B cell (primary cell): ENCODE results near the gene FLYWCH2. TPM values are rescaled to one million over a fixed set of nuclear protein-coding genes. Genes with fewer than 3 reads are reported as not detected.

Experiments used
- ATAC-seq: fragments of 200-7000 bp; cut with Tn5 transposase; one replicate; pipeline ENCODE4 v1.10.0; 2021; ENCODE audit warnings: low read depth, mild to moderate bottlenecking, moderate number of reproducible peaks, moderate library complexity
- CTCF ChIA-PET: fragments of 350-600 bp; sonication (Branson Sonifier 250); formaldehyde crosslinking; loops from one replicate; lab custom pipeline; 2021; ENCODE audit warnings: antibody characterized with exemption, inconsistent platforms; lab: Charles Lee
- POLR2A ChIA-PET: fragments of 350-600 bp; sonication (Branson Sonifier 250); formaldehyde crosslinking; loops from one replicate; lab custom pipeline; 2021; ENCODE audit warnings: antibody characterized with exemption; lab: Charles Lee
- DNase-seq: peaks from one replicate; pipeline ENCODE4 v3.0.0; 2013
- H2AFZ ChIP-seq: 2 replicates; pipeline ENCODE4 v1.6.1; 2012; ENCODE audit warnings: mild to moderate bottlenecking, low read depth, low read length; ENCODE audit not compliant: insufficient read depth, poor library complexity, severe bottlenecking
- H3K27ac ChIP-seq, 2 donors: 1 replicate in 1 of 2; 2 replicates in 1 of 2; pipeline ENCODE4 v1.5.1; 2012 to 2013; ENCODE audit warnings: low read length in 2 of 2, mild to moderate bottlenecking in 2 of 2, moderate library complexity in 1 of 2
- H3K27me3 ChIP-seq, 4 experiments: fragments of 200-600 bp in 1 of 4; sonication (generic) in 1 of 4; replicated peaks in 1 of 4; 1 replicate in 2 of 4; 2 replicates in 2 of 4; pipeline versions ENCODE4 v1.6.1 to v1.7.0; 2013 to 2016; ENCODE audit warnings: low read length in 3 of 4, mild to moderate bottlenecking in 2 of 4, mixed read lengths in 1 of 4, moderate library complexity in 1 of 4; ENCODE audit not compliant: insufficient read depth in 4 of 4, control insufficient read depth in 3 of 4; ENCODE audit errors: control extremely low read depth in 1 of 4
- H3K36me3 ChIP-seq, 2 experiments: replicated peaks in 1 of 2; 1 replicate in 1 of 2; 2 replicates in 1 of 2; pipeline versions ENCODE4 v1.6.1 to v1.7.1; 2013; ENCODE audit warnings: low read length in 1 of 2; ENCODE audit not compliant: insufficient read depth in 2 of 2, control insufficient read depth in 1 of 2; ENCODE audit errors: control extremely low read depth in 1 of 2, extremely low read depth in 1 of 2
- H3K4me1 ChIP-seq, 2 donors: fragments of 200-600 bp in 1 of 2; sonication (generic) in 1 of 2; 1 replicate in 1 of 2; 2 replicates in 1 of 2; pipeline versions ENCODE4 v1.5.1 to v1.6.1; 2013 to 2017; ENCODE audit warnings: low read length in 2 of 2; ENCODE audit not compliant: control insufficient read depth in 2 of 2, insufficient read depth in 2 of 2
- H3K4me2 ChIP-seq: replicated peaks from 2 replicates; pipeline ENCODE3; 2012; ENCODE audit warnings: mild to moderate bottlenecking, low read depth, low read length; ENCODE audit not compliant: poor library complexity, severe bottlenecking
- H3K4me3 ChIP-seq, 5 experiments: fragments of 200-600 bp in 1 of 5; sonication (generic) in 1 of 5; 1 replicate in 3 of 5; 2 replicates in 2 of 5; pipeline versions ENCODE4 v1.5.1 to v1.7.0; 2011 to 2016; ENCODE audit warnings: low read length in 4 of 5, mild to moderate bottlenecking in 4 of 5, low read depth in 2 of 5, control low read depth in 1 of 5, moderate library complexity in 1 of 5; ENCODE audit not compliant: insufficient read depth in 1 of 5; ENCODE audit errors: control extremely low read depth in 1 of 5, extremely low read depth in 1 of 5
- H3K79me2 ChIP-seq: fragments of 200-600 bp; sonication (generic); one replicate; pipeline ENCODE4 v1.6.0; 2016; ENCODE audit warnings: low read length; ENCODE audit not compliant: control insufficient read depth, insufficient read depth
- H3K9ac ChIP-seq: fragments of 200-600 bp; sonication (generic); 2 replicates; pipeline ENCODE4 v1.6.1; 2017; ENCODE audit warnings: mild to moderate bottlenecking, low read length, moderate library complexity
- H3K9me3 ChIP-seq, 3 donors: one replicate each; pipeline versions ENCODE4 v1.6.1 to v1.7.1; 2013; ENCODE audit warnings: low read length in 2 of 3; ENCODE audit not compliant: control insufficient read depth in 2 of 3, insufficient read depth in 1 of 3; ENCODE audit errors: control extremely low read depth in 1 of 3
- H4K20me1 ChIP-seq: 2 replicates; pipeline ENCODE4 v1.6.0; 2012; ENCODE audit warnings: mild to moderate bottlenecking, low read length; ENCODE audit not compliant: insufficient read depth, control insufficient read depth, poor library complexity, severe bottlenecking
- H3K27ac Mint-ChIP-seq: one replicate; pipeline ENCODE4 v1.8.0; 2021; ENCODE audit warnings: mixed read lengths
- H3K27me3 Mint-ChIP-seq: one replicate; pipeline ENCODE4 v1.8.0; 2021; ENCODE audit warnings: mixed read lengths
- H3K4me1 Mint-ChIP-seq: one replicate; pipeline ENCODE4 v1.8.0; 2021; ENCODE audit warnings: mixed read lengths
- H3K4me3 Mint-ChIP-seq: one replicate; pipeline ENCODE4 v1.8.0; 2021; ENCODE audit warnings: mixed read lengths
- H3K9me3 Mint-ChIP-seq: one replicate; pipeline ENCODE4 v1.8.0; 2022; ENCODE audit warnings: mixed read lengths; ENCODE audit not compliant: insufficient read depth
- CTCF ChIP-seq: fragments of 200-600 bp; IDR thresholded peaks from one replicate; pipeline ENCODE4 v1.8.0; 2022; ENCODE audit warnings: antibody characterized with exemption, mild to moderate bottlenecking
- WGBS: methylation state at CpG from one replicate; pipeline ENCODE4 v1.1.5; 2013; ENCODE audit warnings: missing lambda C conversion rate; ENCODE audit not compliant: insufficient coverage; 5-methylcytosine and 5-hydroxymethylcytosine counted together
- intact Hi-C: fragments of 100-400 bp; cut with micrococcal nuclease; formaldehyde crosslinking; loops from one replicate; pipeline ENCODE4 v1.10.0; 2022
- polyA plus RNA-seq: library from polyadenylated mRNA; depleted of rRNA; stranded (reverse); fragments of >200 nt; gene quantifications from 2 replicates; pipeline ENCODE4 v1.2.3, GENCODE V29; 2012
- total RNA-seq, 2 donors: library from RNA; stranded (reverse); fragments of 120-200 nt in 1 of 2; gene quantifications; 1 replicate in 1 of 2; 2 replicates in 1 of 2; pipeline versions ENCODE4 v1.2.3 to v1.2.4, GENCODE V29; 2013 to 2022

The FLYWCH2 gene
- total and polyA plus RNA-seq, 2 donors (not counting 1 experiment from before 2014, with no cell fraction given): 22.3 to 24.1 TPM

- intact Hi-C loops: no loop called here
- CTCF ChIA-PET: interaction anchor here (0.5 to 2.7 kb wide), 11 partner anchors 8 to 131 kb away, joined by 3 to 18 read pairs (median 9); partner anchors contain the start of gene FLYWCH2
- no peak for DNase-seq
Observed at GRCh38 chr16:2912330-2913199, 29.6 kb downstream of the FLYWCH2 start.

More at GRCh38 chr16:2912330-2913199, 29.6 kb downstream of the FLYWCH2 start:
- peaks cover 0 to 7% of the 10 kb centered on the region in 2 experiments for H3K36me3 ChIP-seq
- H3K4me1 Mint-ChIP-seq: peaks cover 22% of the 10 kb centered on the region
- 11% methylated on average over 37 of the region's 39 CpGs for WGBS
- peaks cover 10% of the 10 kb centered on the region for H3K79me2 ChIP-seq
- ATAC-seq: peak; percentile 7
- H4K20me1 ChIP-seq: no peaks in the 10 kb centered on the region
- H3K27ac ChIP-seq: peak overlapping the region in 1 of 2 donors; percentile 59
- H3K9me3 ChIP-seq: peaks cover 0 to 3% (median 0%) of the 10 kb centered on the region in 3 donors
- TF ChIP-seq CTCF: no peak
- POLR2A ChIA-PET: interaction anchor here (0.6 to 2.7 kb wide), 2 partner anchors 30 to 158 kb away, joined by 6 to 18 read pairs; partner anchors contain the start of gene FLYWCH2
- H3K9me3 Mint-ChIP-seq: no peaks in the 10 kb centered on the region
- no peaks in the 10 kb centered on the region for H3K27me3 ChIP-seq
- H3K27ac Mint-ChIP-seq: peak overlapping the region; percentile 92
- no peaks in the 10 kb centered on the region for H3K27me3 Mint-ChIP-seq
- peak overlapping the region; percentile 95 for H2AFZ ChIP-seq
- peak overlapping the region; percentile 89 for H3K4me2 ChIP-seq
- H3K4me1 ChIP-seq: peaks cover 11 to 17% of the 10 kb centered on the region in 2 donors
- peak overlapping the region; percentile 50 to 77 (median 70) for H3K4me3 ChIP-seq
- peak overlapping the region; percentile 96 for H3K4me3 Mint-ChIP-seq
- peak overlapping the region; percentile 75 for H3K9ac ChIP-seq
